Stimulated activated naive CD8-positive, alpha-beta T cell treated with anti-CD3 and anti-CD28 coated beads, Interleukin-15, amount 100 ng/mL, for 72 hours (primary cell): ENCODE measurements around the gene ERN1.

ENCODE experiments used
- ATAC-seq: fragments of 150-1000 bp; cut with Tn5 transposase; 2 replicates; pipeline ENCODE4 v1.10.0; 2021; ENCODE audit warnings: mild to moderate bottlenecking, moderate library complexity
- DNase-seq, 2 donors: peaks; one replicate each; pipeline ENCODE4 v3.0.0; 2021 to 2022
- H3K27ac Mint-ChIP-seq, 2 donors: one replicate each; pipeline ENCODE4 v1.8.0; 2022; ENCODE audit warnings: mild to moderate bottlenecking in 2 of 2, mixed read lengths in 2 of 2, moderate library complexity in 2 of 2
- H3K27me3 Mint-ChIP-seq: one replicate; pipeline ENCODE4 v1.8.0; 2022; ENCODE audit warnings: mixed read lengths
- H3K4me1 Mint-ChIP-seq: one replicate; pipeline ENCODE4 v1.8.0; 2022; ENCODE audit warnings: mild to moderate bottlenecking, mixed read lengths
- H3K4me3 Mint-ChIP-seq, 2 donors: one replicate each; pipeline ENCODE4 v1.8.0; 2022; ENCODE audit warnings: mild to moderate bottlenecking in 2 of 2, mixed read lengths in 2 of 2, moderate library complexity in 1 of 2
- H3K9me3 Mint-ChIP-seq, 2 donors: one replicate each; pipeline ENCODE4 v1.8.0; 2022; ENCODE audit warnings: mixed read lengths in 2 of 2

ERN1 gene

GRCh38 chr17:64091571-64091970 is 38.4 kb downstream of the ERN1 start:
- ATAC-seq (peak; percentile 7), DNase-seq (no peak)
- Mint-ChIP-seq H3K27ac (peak overlapping the region; percentile 78 to 88), H3K4me3 (peak overlapping the region; percentile 13 to 61), H3K9me3 (no peaks in the 10 kb centered on the region), H3K27me3 (no peaks in the 10 kb centered on the region), H3K4me1 (peaks cover 64% of the 10 kb centered on the region)

DNA sequence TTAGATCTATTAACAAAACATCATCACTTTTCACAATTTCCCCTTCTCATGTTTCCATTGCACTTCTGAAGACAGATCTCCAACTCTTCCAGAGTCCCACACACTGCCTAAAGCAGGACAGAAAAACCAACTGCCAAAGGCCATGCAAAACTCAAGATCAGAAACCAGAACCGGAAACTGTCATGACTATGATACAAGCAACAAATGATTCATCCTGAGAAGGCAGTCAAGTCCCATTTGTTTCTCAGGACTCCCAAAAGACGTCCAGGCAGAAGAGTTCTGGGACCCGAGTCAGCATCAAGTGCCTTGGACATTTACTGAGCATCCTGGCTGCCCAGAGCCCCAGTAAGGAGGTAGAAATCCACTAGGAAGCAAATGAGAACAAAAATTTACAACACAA is 38.8 kb downstream of the ERN1 start:
- H3K9me3 Mint-ChIP-seq = no peaks in the 10 kb centered on the region
- peaks cover 63% of the 10 kb centered on the region for H3K4me1 Mint-ChIP-seq
- H3K27me3 Mint-ChIP-seq = no peaks in the 10 kb centered on the region
- peak overlapping the region; percentile 38 to 61 for H3K4me3 Mint-ChIP-seq
- ATAC-seq (peak; percentile 56), DNase-seq (no peak)
- H3K27ac Mint-ChIP-seq = peak overlapping the region; percentile 78 to 88

GRCh38 chr17:64090144-64090543 is 39.8 kb downstream of the ERN1 start:
- ATAC-seq (no peak), DNase-seq (no peak)
- Mint-ChIP-seq H3K27ac (no peak overlapping the region), H3K4me1 (peaks cover 54% of the 10 kb centered on the region), H3K9me3 (no peaks in the 10 kb centered on the region), H3K27me3 (no peaks in the 10 kb centered on the region), H3K4me3 (no peak overlapping the region)

DNA sequence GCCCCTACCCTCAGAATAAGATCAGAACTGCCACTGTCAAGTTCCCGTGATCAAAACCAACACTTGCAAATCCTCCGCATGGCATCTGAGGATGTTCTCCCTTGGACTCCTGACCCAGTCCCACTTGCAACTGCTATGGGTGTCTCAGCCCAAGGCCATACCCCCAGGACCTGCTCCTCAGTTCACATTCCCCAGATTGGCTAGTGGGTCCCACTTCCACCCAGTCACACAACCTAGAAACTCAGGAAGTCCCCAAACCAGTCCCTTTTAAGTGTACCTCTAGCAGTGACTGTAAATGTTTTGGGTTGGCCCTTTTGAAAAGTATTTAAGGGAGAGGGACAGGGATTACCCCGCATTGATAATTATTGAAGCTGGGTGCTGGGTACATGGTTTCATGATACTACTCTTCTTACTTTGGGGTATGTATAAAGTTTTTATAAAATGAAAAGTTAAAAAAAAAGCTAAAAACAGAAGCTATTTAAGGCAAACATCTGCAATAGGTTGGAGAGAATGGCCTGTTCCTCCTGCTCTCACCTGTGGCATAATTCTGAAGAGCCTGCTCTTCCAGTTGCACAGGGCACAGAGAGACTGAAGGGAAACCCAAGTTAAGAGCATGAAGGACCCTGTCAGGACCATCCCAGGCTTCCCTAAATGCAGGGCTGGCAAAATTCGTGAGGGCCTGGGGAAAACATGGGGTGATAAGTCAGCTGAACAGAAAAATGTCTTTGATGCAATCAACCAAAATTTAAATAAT is 42.5 kb downstream of the ERN1 start:
- H3K27me3 Mint-ChIP-seq = no peaks in the 10 kb centered on the region
- DNase-seq = no peak
- H3K4me3 Mint-ChIP-seq = peak overlapping the region in 1 of 2 donors; percentile 17
- no peaks in the 10 kb centered on the region for H3K9me3 Mint-ChIP-seq
- H3K4me1 Mint-ChIP-seq = peaks cover 41% of the 10 kb centered on the region
- no peak for ATAC-seq
- H3K27ac Mint-ChIP-seq = peak overlapping the region in 1 of 2 donors; percentile 80

DNA sequence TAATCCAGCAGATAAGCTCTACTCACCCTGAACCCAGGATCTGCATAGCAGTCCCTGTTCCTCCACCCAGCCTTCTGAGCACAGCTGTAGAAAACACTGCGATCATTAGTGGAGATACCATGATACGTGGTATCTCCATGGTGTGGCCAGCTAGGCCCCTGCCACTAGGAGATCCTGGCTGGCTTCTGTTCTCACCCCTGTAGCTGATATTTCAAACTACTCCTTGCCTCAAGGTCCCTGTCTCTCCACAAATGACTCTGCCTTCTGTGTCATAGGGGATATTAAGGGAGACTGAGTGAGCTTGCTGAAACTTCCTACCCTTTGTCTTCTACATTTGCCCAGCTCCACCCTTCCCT is 44.3 kb downstream of the ERN1 start:
- no peak for ATAC-seq
- Mint-ChIP-seq H3K27me3 (no peaks in the 10 kb centered on the region), H3K9me3 (no peaks in the 10 kb centered on the region), H3K27ac (no peak overlapping the region), H3K4me3 (no peak overlapping the region), H3K4me1 (peaks cover 39% of the 10 kb centered on the region)
- DNase-seq = no peak

DNA sequence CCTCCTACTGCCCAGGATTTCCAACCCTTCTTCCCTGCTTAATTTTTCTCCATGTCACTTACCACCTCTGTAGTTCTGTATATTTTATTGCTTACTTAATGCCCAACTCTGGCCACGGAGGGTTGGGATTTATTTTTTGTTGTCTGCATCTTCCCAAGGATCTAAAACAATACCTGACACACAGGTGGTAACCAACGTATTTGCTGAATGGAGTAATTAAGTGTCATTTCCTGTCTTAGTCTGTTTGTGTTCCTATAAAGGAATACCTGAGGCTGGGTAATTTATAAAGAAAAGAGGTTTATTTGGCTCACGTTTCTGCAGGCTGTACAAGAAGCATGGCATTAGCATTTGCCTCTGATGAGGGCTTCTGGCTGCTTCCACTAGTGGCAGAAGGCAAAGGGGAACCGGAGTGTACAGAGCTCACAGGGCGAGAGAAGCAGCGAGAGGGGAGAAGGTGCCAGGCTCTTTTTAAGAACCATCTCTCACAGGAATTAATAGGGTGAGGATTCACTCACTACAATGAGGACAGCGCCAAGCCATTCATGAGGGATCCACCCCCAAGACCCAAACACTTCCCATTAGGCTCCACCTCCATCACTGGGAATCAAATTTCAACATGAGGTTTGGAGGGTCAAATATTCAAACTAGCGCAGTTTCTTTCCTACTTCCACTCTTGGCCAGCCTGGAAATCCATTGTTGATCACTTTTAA is 44.8 kb downstream of the ERN1 start:
- no peaks in the 10 kb centered on the region for H3K27me3 Mint-ChIP-seq
- H3K4me1 Mint-ChIP-seq = peaks cover 39% of the 10 kb centered on the region
- ATAC-seq (no peak), DNase-seq (no peak)
- H3K9me3 Mint-ChIP-seq = no peaks in the 10 kb centered on the region
- H3K27ac Mint-ChIP-seq = no peak overlapping the region
- no peak overlapping the region for H3K4me3 Mint-ChIP-seq

DNA sequence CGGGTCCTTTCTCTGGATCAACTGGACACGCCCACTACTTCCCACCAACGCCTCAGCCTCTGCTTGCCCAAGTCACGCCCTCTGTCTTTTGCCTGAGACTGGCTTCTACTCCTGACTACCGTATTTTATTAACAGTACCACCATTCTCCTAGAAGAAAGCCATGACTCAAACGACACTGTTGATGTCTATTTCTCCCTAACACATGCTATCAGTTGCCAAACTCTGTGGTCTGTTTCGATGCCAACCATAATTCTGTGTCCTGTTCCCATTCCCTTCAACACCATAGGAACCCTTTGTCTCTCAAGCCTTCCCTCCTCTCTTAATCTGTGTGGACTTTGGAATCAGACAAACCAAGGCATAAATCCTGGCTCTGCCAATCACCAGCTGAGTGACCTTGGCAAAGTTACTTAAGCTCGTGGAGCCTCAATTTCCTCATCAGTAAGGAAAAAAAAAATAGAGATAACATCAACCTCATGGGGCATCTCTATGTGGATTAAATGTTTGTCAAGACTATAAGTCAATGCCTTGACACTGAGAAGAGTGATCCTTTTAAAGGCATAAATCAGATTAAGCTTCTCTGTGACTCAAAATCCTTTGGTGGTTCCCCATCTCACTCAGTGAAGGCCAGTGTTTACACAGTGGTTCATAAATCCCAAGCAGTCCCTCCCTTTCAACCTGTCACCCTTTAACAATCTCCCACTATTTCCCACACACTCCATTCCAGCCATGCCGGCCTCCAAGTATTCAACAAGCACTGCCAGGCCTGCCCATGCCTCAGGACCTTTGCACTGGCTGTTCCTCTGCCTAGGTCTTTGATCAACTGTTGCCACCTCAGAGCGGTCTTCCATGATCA is 45.6 kb downstream of the ERN1 start:
- Mint-ChIP-seq H3K4me3 (no peak overlapping the region), H3K9me3 (no peaks in the 10 kb centered on the region), H3K27me3 (no peaks in the 10 kb centered on the region), H3K27ac (no peak overlapping the region), H3K4me1 (peaks cover 40% of the 10 kb centered on the region)
- no peak for ATAC-seq
- DNase-seq = no peak

DNA sequence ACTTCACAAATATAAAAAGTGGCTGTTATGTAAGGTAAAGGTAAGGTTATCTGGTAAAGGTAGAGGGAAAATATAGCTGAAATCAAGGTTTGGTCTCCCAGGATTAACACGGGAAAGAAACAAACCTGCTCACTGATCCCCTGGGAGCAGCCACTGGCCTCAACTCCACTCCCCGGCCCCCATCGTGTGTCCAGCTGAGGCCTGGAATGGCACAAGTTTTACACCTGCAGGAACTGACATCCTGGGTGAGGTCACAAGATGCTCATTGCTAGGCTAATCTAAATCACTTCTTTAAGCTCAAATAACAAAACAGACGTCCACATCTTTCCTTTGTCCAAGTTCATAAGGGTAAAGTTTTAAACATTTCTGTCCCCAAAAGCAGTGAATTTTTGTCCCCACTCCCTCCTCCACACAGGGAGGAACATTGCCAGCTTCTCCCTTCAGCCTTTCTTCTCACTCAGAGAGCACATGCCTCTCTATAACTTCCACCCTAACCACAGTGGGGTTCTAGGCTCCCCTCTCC is 46.3 kb downstream of the ERN1 start:
- Mint-ChIP-seq H3K9me3 (no peaks in the 10 kb centered on the region), H3K4me1 (peaks cover 42% of the 10 kb centered on the region), H3K4me3 (no peak overlapping the region), H3K27me3 (no peaks in the 10 kb centered on the region), H3K27ac (no peak overlapping the region)
- no peak for DNase-seq
- ATAC-seq = no peak

GRCh38 chr17:64083093-64083492 is 46.9 kb downstream of the ERN1 start:
- Mint-ChIP-seq H3K27ac (no peak overlapping the region), H3K9me3 (no peaks in the 10 kb centered on the region)
- ATAC-seq = no peak

GRCh38 chr17:64081802-64082799 is 47.8 kb downstream of the ERN1 start:
- Mint-ChIP-seq H3K27me3 (no peaks in the 10 kb centered on the region), H3K4me1 (peaks cover 44% of the 10 kb centered on the region), H3K27ac (no peak overlapping the region), H3K4me3 (peak overlapping the region; percentile 82 to 84), H3K9me3 (no peaks in the 10 kb centered on the region)
- DNase-seq (peak; percentile 58 to 61), ATAC-seq (peak; percentile 98)

More at GRCh38 chr17:64083093-64083492, 46.9 kb downstream of the ERN1 start:
- Mint-ChIP-seq H3K27me3 (no peaks in the 10 kb centered on the region), H3K4me3 (peak overlapping the region; percentile 82 to 84), H3K4me1 (peaks cover 44% of the 10 kb centered on the region)
- DNase-seq = no peak

GRCh38 chr17:64080174-64080618 is 49.7 kb downstream of the ERN1 start:
- H3K4me3 Mint-ChIP-seq = no peak overlapping the region
- ATAC-seq (no peak), DNase-seq (no peak)
- peak overlapping the region; percentile 28 to 89 for H3K27ac Mint-ChIP-seq
- no peaks in the 10 kb centered on the region for H3K9me3 Mint-ChIP-seq
- peaks cover 54% of the 10 kb centered on the region for H3K4me1 Mint-ChIP-seq
- no peaks in the 10 kb centered on the region for H3K27me3 Mint-ChIP-seq

- Mint-ChIP-seq H3K27me3 (no peaks in the 10 kb centered on the region), H3K4me3 (no peak overlapping the region), H3K27ac (peak overlapping the region in 1 of 2 donors; percentile 60), H3K4me1 (peaks cover 47% of the 10 kb centered on the region), H3K9me3 (no peaks in the 10 kb centered on the region)
- ATAC-seq (no peak), DNase-seq (no peak)
These were observed 52.6 kb downstream of the ERN1 start for GRCh38 chr17:64077379-64077778.

GRCh38 chr17:64075913-64076312 is 54.0 kb downstream of the ERN1 start:
- ATAC-seq = peak; percentile 35
- H3K27me3 Mint-ChIP-seq = no peaks in the 10 kb centered on the region
- H3K4me3 Mint-ChIP-seq = peak overlapping the region in 1 of 2 donors; percentile 12

GRCh38 chr17:64074704-64075426 is 55.1 kb downstream of the ERN1 start:
- Mint-ChIP-seq H3K4me1 (peaks cover 26% of the 10 kb centered on the region), H3K4me3 (no peak overlapping the region), H3K9me3 (peaks cover 3 to 9% of the 10 kb centered on the region in 2 donors), H3K27me3 (no peaks in the 10 kb centered on the region), H3K27ac (no peak overlapping the region)
- DNase-seq = no peak
- no peak for ATAC-seq

More at GRCh38 chr17:64075913-64076312, 54.0 kb downstream of the ERN1 start:
- peaks cover 0 to 1% of the 10 kb centered on the region in 2 donors for H3K9me3 Mint-ChIP-seq
- H3K27ac Mint-ChIP-seq = peak overlapping the region; percentile 86 to 92
- peaks cover 36% of the 10 kb centered on the region for H3K4me1 Mint-ChIP-seq
- DNase-seq = no peak
